DND-41 (cell line): ENCODE data around the gene PARD6G.

ENCODE experiments used
- EZH2 ChIP-seq: IDR thresholded peaks from 3 replicates; pipeline ENCODE4 v1.6.1; 2012; ENCODE audit warnings: borderline replicate concordance, low read depth, mild to moderate bottlenecking, moderate library complexity, low read length, inconsistent platforms; ENCODE audit not compliant: severe bottlenecking
- TF ChIP-seq, protein P1 (sequence below): IDR thresholded peaks from 2 replicates; pipeline ENCODE4 v1.5.1; 2012; ENCODE audit warnings: borderline replicate concordance, low read length, moderate library complexity, mild to moderate bottlenecking; ENCODE audit not compliant: poor library complexity, severe bottlenecking; ENCODE audit errors: extremely low read depth

DNA sequence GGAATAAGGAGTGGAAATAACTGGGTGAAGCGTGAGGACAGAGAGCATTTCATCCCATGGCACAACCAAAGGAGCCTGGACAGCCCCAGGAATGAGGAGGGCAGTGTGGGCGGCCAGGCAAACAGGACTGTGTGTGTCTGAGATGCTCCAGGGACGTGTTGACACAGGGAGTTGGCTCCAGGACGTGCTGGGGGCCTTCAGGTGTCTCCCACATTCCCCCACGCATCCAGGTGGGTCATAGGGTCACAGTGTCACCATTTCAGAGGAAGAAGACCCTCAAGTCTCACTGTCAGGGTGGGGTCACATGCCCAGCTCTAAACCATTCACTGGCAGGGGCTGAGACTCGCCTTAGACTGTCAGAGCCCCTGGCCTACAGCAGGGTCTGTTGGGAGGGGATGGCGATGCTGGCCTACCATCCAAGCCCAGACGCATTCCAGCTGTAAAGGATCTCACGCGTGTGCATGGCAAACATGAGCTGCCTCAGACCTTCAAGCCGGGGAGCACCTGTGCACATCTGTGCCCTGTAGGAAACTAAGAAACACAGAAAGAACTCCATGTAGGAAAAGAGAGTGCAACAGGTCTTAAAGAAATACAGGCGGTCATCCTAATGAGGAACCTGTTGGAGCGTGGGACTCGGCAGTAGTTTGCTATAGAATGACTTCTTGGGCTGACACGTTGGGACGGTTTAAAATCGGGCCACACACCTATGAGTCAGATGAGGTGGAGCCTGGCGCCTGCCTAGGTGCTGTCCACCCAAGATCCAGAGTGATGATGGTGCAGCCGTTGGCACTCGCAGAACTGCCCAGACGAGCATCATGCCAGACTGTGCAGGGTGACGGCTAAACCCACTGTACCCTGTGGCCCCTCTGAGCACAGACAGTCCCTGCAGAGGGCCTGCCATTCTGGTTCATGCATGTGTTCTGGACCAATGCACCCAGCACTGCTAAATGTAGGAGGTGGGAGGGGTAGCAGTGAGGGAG lies 17.3 kb downstream of the PARD6G start:
- TF ChIP-seq, protein P1, sequence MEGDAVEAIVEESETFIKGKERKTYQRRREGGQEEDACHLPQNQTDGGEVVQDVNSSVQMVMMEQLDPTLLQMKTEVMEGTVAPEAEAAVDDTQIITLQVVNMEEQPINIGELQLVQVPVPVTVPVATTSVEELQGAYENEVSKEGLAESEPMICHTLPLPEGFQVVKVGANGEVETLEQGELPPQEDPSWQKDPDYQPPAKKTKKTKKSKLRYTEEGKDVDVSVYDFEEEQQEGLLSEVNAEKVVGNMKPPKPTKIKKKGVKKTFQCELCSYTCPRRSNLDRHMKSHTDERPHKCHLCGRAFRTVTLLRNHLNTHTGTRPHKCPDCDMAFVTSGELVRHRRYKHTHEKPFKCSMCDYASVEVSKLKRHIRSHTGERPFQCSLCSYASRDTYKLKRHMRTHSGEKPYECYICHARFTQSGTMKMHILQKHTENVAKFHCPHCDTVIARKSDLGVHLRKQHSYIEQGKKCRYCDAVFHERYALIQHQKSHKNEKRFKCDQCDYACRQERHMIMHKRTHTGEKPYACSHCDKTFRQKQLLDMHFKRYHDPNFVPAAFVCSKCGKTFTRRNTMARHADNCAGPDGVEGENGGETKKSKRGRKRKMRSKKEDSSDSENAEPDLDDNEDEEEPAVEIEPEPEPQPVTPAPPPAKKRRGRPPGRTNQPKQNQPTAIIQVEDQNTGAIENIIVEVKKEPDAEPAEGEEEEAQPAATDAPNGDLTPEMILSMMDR, result no peak
- TF ChIP-seq EZH2, result no peak
